Body of pancreas (tissue), 4 donors: Measurements from ENCODE around the gene INA.

Experiments used
- POLR2A ChIP-seq, 3 donors: fragments of 450-650 bp; IDR thresholded peaks; one replicate each; pipeline ENCODE4 v1.6.1; 2016; ENCODE audit warnings: antibody characterized with exemption in 3 of 3, mild to moderate bottlenecking in 2 of 3
- TF ChIP-seq, protein P1 (sequence below), 7 experiments: fragments of 450-650 bp in 4 of 7; fragments of 200-600 bp in 3 of 7; sonication (generic) in 3 of 7; IDR thresholded peaks; one replicate each; pipeline ENCODE4 v1.5.1; 2016 to 2019; ENCODE audit warnings: antibody characterized with exemption in 7 of 7

- TF ChIP-seq, protein P1, sequence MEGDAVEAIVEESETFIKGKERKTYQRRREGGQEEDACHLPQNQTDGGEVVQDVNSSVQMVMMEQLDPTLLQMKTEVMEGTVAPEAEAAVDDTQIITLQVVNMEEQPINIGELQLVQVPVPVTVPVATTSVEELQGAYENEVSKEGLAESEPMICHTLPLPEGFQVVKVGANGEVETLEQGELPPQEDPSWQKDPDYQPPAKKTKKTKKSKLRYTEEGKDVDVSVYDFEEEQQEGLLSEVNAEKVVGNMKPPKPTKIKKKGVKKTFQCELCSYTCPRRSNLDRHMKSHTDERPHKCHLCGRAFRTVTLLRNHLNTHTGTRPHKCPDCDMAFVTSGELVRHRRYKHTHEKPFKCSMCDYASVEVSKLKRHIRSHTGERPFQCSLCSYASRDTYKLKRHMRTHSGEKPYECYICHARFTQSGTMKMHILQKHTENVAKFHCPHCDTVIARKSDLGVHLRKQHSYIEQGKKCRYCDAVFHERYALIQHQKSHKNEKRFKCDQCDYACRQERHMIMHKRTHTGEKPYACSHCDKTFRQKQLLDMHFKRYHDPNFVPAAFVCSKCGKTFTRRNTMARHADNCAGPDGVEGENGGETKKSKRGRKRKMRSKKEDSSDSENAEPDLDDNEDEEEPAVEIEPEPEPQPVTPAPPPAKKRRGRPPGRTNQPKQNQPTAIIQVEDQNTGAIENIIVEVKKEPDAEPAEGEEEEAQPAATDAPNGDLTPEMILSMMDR (IDR thresholded peaks at IDR 0.05) = no peak
- TF ChIP-seq POLR2A (IDR thresholded peaks at IDR 0.05) = no peak
These were observed 22.2 kb upstream of the INA start for GRCh38 chr10:103254538-103255325.
